ENCODE results near the gene CCNE1. TPM values are rescaled to one million over a fixed set of nuclear protein-coding genes. Genes with fewer than 3 reads are reported as not detected.

The CCNE1 gene
- total and polyA plus RNA-seq, 9 of the 15 experiments (the other 6 are each of a cell fraction or from before 2014, with no cell fraction given), result 6.2 to 41.0 (median 31.6) TPM

DNA sequence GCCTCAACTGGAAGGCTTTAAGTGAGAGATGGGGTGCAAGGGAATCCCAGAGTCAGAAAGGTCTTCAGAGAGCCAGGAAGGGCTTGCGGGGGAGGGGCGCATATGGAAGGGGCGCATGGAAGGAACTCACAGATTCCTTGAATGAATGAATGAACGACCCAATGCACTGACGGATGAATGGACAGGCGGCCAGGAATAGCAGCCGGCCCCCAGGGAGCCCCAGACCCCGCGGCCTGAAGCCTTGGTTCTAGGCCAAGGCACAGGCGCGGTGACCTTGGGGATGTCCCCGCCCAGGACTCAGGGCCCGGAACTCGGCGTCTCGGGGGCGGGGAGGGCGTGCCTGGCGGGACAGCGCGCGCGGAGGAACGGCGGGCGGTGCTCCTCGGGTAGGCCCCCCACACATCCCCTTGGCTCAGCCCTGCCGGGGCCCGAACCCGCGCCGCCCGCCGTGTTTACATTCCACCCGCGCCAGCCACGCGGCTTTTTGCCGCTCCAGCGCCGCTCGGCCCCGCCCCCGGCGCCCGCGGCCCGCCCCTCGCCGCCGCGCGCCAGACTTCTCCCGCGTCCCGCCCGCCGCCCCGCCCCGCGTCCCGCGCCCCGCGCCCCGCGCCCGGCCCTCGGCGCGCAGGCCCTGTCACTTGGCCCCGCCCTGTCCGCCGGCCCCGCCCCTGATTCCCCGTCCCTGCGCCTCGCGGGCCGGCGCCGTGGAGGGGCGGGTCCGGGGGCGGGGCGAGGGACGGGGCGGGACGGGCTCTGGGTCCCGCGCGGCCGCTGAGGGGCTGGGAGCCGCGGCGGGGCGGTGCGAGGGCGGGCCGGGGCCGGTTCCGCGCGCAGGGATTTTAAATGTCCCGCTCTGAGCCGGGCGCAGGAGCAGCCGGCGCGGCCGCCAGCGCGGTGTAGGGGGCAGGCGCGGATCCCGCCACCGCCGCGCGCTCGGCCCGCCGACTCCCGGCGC, at the start of gene CCNE1 (continued):
- TF ChIP-seq, protein P1, sequence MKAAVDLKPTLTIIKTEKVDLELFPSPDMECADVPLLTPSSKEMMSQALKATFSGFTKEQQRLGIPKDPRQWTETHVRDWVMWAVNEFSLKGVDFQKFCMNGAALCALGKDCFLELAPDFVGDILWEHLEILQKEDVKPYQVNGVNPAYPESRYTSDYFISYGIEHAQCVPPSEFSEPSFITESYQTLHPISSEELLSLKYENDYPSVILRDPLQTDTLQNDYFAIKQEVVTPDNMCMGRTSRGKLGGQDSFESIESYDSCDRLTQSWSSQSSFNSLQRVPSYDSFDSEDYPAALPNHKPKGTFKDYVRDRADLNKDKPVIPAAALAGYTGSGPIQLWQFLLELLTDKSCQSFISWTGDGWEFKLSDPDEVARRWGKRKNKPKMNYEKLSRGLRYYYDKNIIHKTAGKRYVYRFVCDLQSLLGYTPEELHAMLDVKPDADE (conservative IDR thresholded peaks at IDR 0.05; ENCODE audit: control insufficient read depth, low read depth, low read length), result no peak
- TF ChIP-seq, protein P2, sequence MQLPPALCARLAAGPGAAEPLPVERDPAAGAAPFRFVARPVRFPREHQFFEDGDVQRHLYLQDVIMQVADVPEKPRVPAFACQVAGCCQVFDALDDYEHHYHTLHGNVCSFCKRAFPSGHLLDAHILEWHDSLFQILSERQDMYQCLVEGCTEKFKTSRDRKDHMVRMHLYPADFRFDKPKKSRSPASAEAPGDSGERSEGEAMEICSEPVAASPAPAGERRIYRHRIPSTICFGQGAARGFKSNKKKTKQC (CRISPR knock-in tag; IDR thresholded peaks at IDR 0.05), result no peak
- TF ChIP-seq ZNF184 (CRISPR knock-in tag; IDR thresholded peaks at IDR 0.05), result no peak
- no peak for TF ChIP-seq MYBL2 (IDR thresholded peaks at IDR 0.05; ENCODE audit: low read depth)
- TF ChIP-seq MYBL2 (CRISPR knock-in tag; IDR thresholded peaks at IDR 0.05; ENCODE audit: borderline replicate concordance), result no peak
- TF ChIP-seq, protein P3, sequence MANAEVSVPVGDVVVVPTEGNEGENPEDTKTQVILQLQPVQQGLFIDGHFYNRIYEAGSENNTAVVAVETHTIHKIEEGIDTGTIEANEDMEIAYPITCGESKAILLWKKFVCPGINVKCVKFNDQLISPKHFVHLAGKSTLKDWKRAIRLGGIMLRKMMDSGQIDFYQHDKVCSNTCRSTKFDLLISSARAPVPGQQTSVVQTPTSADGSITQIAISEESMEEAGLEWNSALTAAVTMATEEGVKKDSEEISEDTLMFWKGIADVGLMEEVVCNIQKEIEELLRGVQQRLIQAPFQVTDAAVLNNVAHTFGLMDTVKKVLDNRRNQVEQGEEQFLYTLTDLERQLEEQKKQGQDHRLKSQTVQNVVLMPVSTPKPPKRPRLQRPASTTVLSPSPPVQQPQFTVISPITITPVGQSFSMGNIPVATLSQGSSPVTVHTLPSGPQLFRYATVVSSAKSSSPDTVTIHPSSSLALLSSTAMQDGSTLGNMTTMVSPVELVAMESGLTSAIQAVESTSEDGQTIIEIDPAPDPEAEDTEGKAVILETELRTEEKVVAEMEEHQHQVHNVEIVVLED (CRISPR knock-in tag; IDR thresholded peaks at IDR 0.05), result peak; percentile 71
- TF ChIP-seq BCL6 (CRISPR knock-in tag; IDR thresholded peaks at IDR 0.05), result no peak
- peak; percentile 80 to 86 for TF ChIP-seq MAZ (CRISPR knock-in tag; conservative IDR thresholded peaks at IDR 0.05 in 1 of 2, IDR thresholded peaks at IDR 0.05 in 1 of 2)
- TF ChIP-seq ZNF282 (CRISPR knock-in tag; IDR thresholded peaks at IDR 0.05), result no peak; the same call in 1 of the 2 replicates
- no peak for TF ChIP-seq ZNF507 (tag; conservative IDR thresholded peaks at IDR 0.05)
- TF ChIP-seq XRCC5 (IDR thresholded peaks at IDR 0.05; ENCODE audit: low read depth, low read length), result no peak
- TF ChIP-seq, protein P4, sequence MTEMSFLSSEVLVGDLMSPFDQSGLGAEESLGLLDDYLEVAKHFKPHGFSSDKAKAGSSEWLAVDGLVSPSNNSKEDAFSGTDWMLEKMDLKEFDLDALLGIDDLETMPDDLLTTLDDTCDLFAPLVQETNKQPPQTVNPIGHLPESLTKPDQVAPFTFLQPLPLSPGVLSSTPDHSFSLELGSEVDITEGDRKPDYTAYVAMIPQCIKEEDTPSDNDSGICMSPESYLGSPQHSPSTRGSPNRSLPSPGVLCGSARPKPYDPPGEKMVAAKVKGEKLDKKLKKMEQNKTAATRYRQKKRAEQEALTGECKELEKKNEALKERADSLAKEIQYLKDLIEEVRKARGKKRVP (CRISPR knock-in tag; IDR thresholded peaks at IDR 0.05), result no peak
- TF ChIP-seq, protein P5, sequence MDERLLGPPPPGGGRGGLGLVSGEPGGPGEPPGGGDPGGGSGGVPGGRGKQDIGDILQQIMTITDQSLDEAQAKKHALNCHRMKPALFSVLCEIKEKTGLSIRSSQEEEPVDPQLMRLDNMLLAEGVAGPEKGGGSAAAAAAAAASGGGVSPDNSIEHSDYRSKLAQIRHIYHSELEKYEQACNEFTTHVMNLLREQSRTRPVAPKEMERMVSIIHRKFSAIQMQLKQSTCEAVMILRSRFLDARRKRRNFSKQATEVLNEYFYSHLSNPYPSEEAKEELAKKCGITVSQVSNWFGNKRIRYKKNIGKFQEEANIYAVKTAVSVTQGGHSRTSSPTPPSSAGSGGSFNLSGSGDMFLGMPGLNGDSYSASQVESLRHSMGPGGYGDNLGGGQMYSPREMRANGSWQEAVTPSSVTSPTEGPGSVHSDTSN (CRISPR knock-in tag; IDR thresholded peaks at IDR 0.05; ENCODE audit: low read depth), result no peak
- TF ChIP-seq, protein P5 (tag; conservative IDR thresholded peaks at IDR 0.05; ENCODE audit: low read depth), result no peak
- TF ChIP-seq NR2C2 (CRISPR knock-in tag; IDR thresholded peaks at IDR 0.05), result no peak
- TF ChIP-seq NR2C2 (tag; IDR thresholded peaks at IDR 0.05), result peak; percentile 78
- TF ChIP-seq, protein P6, sequence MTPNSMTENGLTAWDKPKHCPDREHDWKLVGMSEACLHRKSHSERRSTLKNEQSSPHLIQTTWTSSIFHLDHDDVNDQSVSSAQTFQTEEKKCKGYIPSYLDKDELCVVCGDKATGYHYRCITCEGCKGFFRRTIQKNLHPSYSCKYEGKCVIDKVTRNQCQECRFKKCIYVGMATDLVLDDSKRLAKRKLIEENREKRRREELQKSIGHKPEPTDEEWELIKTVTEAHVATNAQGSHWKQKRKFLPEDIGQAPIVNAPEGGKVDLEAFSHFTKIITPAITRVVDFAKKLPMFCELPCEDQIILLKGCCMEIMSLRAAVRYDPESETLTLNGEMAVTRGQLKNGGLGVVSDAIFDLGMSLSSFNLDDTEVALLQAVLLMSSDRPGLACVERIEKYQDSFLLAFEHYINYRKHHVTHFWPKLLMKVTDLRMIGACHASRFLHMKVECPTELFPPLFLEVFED (CRISPR knock-in tag; conservative IDR thresholded peaks at IDR 0.05), result no peak
- TF ChIP-seq TGIF2 (CRISPR knock-in tag; IDR thresholded peaks at IDR 0.05), result no peak
